ENCODE results near the gene MEF2A.

- peak; percentile 74 to 87 for TF ChIP-seq CTCF (conservative IDR thresholded peaks at IDR 0.05 in 1 of 2, IDR thresholded peaks at IDR 0.05 in 1 of 2; ENCODE audit: extremely low read depth in 1 of 2, insufficient read depth in 1 of 2, low read depth in 1 of 2, low read length in 2 of 2)
- no peak for TF ChIP-seq EZH2 (IDR thresholded peaks at IDR 0.05; ENCODE audit: borderline replicate concordance, low read length)
Observed at GRCh38 chr15:99755692-99756409, 190.1 kb downstream of the MEF2A start.

All from mammary epithelial cell (primary cell).